Fibroblast of the aortic adventitia (primary cell): ENCODE measurements around the gene ULK4. TPM values are rescaled to one million over a fixed set of nuclear protein-coding genes. Genes with fewer than 3 reads are reported as not detected.

ENCODE experiments used
- DNase-seq: peaks from one replicate; pipeline ENCODE4 v3.0.0-alpha.2; 2010; ENCODE audit warnings: low read depth
- H3K4me3 ChIP-seq: 2 replicates; pipeline ENCODE4 v1.5.1; 2011; ENCODE audit warnings: low read depth, mild to moderate bottlenecking, control low read depth, low read length, moderate library complexity
- CTCF ChIP-seq: IDR thresholded peaks from 2 replicates; pipeline ENCODE4 v1.5.1; 2011; ENCODE audit warnings: mild to moderate bottlenecking, low read length, control low read depth, inconsistent platforms; ENCODE audit not compliant: insufficient read depth
- total RNA-seq: library from RNA; depleted of rRNA; stranded (reverse); fragments of >200 nt; gene quantifications from 2 replicates; pipeline ENCODE4 v1.2.3, GENCODE V29; 2012; ENCODE audit warnings: low replicate concordance

ULK4 gene
- total RNA-seq, 1 donor = 16.1 TPM

- H3K4me3 ChIP-seq = no peak overlapping the region
- no peak for DNase-seq
- no peak for TF ChIP-seq CTCF
Measured at GRCh38 chr3:41600616-41601015, 361.3 kb downstream of the ULK4 start.

- no peak for TF ChIP-seq CTCF
- no peak overlapping the region for H3K4me3 ChIP-seq
- no peak for DNase-seq
Measured at GRCh38 chr3:41599127-41599484, 362.8 kb downstream of the ULK4 start.

- H3K4me3 ChIP-seq = no peak overlapping the region
- peak; percentile 44 for DNase-seq
- no peak for TF ChIP-seq CTCF
Measured at GRCh38 chr3:41598402-41599126, 363.3 kb downstream of the ULK4 start.

GRCh38 chr3:41593774-41594173 is 368.1 kb downstream of the ULK4 start:
- no peak for DNase-seq
- TF ChIP-seq CTCF = no peak
- H3K4me3 ChIP-seq = no peak overlapping the region

GRCh38 chr3:41592753-41593510 is 369.0 kb downstream of the ULK4 start:
- no peak for TF ChIP-seq CTCF
- H3K4me3 ChIP-seq = no peak overlapping the region
- DNase-seq = no peak

GRCh38 chr3:41583014-41583413 is 378.9 kb downstream of the ULK4 start:
- no peak for DNase-seq
- H3K4me3 ChIP-seq = no peak overlapping the region
- no peak for TF ChIP-seq CTCF

GRCh38 chr3:41581700-41582099 is 380.2 kb downstream of the ULK4 start:
- no peak for TF ChIP-seq CTCF
- no peak for DNase-seq
- no peak overlapping the region for H3K4me3 ChIP-seq
